IMR-90 (cell line): ENCODE results near the gene GDPD3. TPM values are rescaled to one million over a fixed set of nuclear protein-coding genes. Genes with fewer than 3 reads are reported as not detected.

Source experiments
- ATAC-seq: fragments of 200-7000 bp; cut with Tn5 transposase; 2 replicates; pipeline ENCODE4 v1.9.1; 2020; ENCODE audit warnings: low read depth, mild to moderate bottlenecking, moderate library complexity
- BruUV-seq: library from RNA; stranded (reverse); fragments of 400-500 nt; replicated peaks from 2 replicates; lab custom pipeline; 2021; lab: Mats Ljungman, UMichigan
- CTCF ChIA-PET: fragments of 300-600 bp; formaldehyde crosslinking; extraction: SDS; loops from one replicate; lab custom pipeline; 2021; ENCODE audit warnings: antibody characterized with exemption; lab: Yijun Ruan, JAX
- POLR2A ChIA-PET: fragments of 300-600 bp; sonication (Branson Sonifier 250); formaldehyde crosslinking; loops from one replicate; lab custom pipeline; 2022; ENCODE audit warnings: antibody characterized with exemption; ENCODE audit not compliant: unreplicated experiment; lab: Charles Lee
- DNase-seq: peaks from one replicate; pipeline ENCODE4 v3.0.0; 2013
- H2AFZ ChIP-seq: replicated peaks from 2 replicates; pipeline ENCODE3; 2013; ENCODE audit warnings: low read length, mild to moderate bottlenecking; ENCODE audit not compliant: poor library complexity
- H2AK5ac ChIP-seq: 2 replicates; pipeline ENCODE4 v1.6.1; 2013; ENCODE audit warnings: low read depth, low read length, inconsistent platforms
- H2AK9ac ChIP-seq: replicated peaks from 2 replicates; pipeline ENCODE3; 2013; ENCODE audit warnings: mild to moderate bottlenecking, low read depth, low read length, moderate library complexity; ENCODE audit not compliant: poor library complexity
- H2BK120ac ChIP-seq: 2 replicates; pipeline ENCODE4 v1.6.1; 2013; ENCODE audit warnings: low read depth, low read length, inconsistent platforms
- H2BK15ac ChIP-seq: 3 replicates; pipeline ENCODE4 v1.6.1; 2013; ENCODE audit warnings: low read depth, low read length, inconsistent platforms
- H2BK20ac ChIP-seq: 2 replicates; pipeline ENCODE4 v1.6.1; 2013; ENCODE audit warnings: low read depth, mild to moderate bottlenecking, inconsistent platforms, low read length, moderate library complexity
- H2BK5ac ChIP-seq: 2 replicates; pipeline ENCODE4 v1.6.1; 2013; ENCODE audit warnings: mild to moderate bottlenecking, low read depth, low read length, inconsistent platforms; ENCODE audit not compliant: poor library complexity, severe bottlenecking
- H3K14ac ChIP-seq: replicated peaks from 2 replicates; pipeline ENCODE4 v1.6.1; 2013; ENCODE audit warnings: low read depth, low read length, inconsistent platforms
- H3K18ac ChIP-seq: 2 replicates; pipeline ENCODE4 v1.6.1; 2013; ENCODE audit warnings: low read depth, low read length, control low read depth
- H3K23ac ChIP-seq: 2 replicates; pipeline ENCODE4 v1.6.1; 2013; ENCODE audit warnings: low read depth, low read length, inconsistent platforms
- H3K27ac ChIP-seq: 2 replicates; pipeline ENCODE4 v1.5.1; 2013; ENCODE audit warnings: mild to moderate bottlenecking, control low read depth, low read length; ENCODE audit not compliant: insufficient read depth
- H3K27me3 ChIP-seq: 2 replicates; pipeline ENCODE4 v1.6.1; 2013; ENCODE audit warnings: low read length; ENCODE audit not compliant: control insufficient read depth, insufficient read depth
- H3K36me3 ChIP-seq: 2 replicates; pipeline ENCODE4 v1.6.1; 2013; ENCODE audit warnings: low read length, mixed read lengths; ENCODE audit not compliant: control insufficient read depth, insufficient read depth
- H3K4ac ChIP-seq: 2 replicates; pipeline ENCODE4 v1.6.1; 2013; ENCODE audit warnings: low read depth, low read length, inconsistent platforms
- H3K4me1 ChIP-seq: 2 replicates; pipeline ENCODE4 v1.6.1; 2013; ENCODE audit warnings: low read length, mixed read lengths; ENCODE audit not compliant: control insufficient read depth, insufficient read depth
- H3K4me2 ChIP-seq: 2 replicates; pipeline ENCODE4 v1.6.1; 2013; ENCODE audit warnings: low read depth, mild to moderate bottlenecking, control low read depth, low read length, moderate library complexity
- H3K4me3 ChIP-seq: 2 replicates; pipeline ENCODE4 v1.5.1; 2013; ENCODE audit warnings: low read depth, mild to moderate bottlenecking, control low read depth, low read length, moderate library complexity; ENCODE audit not compliant: insufficient read depth
- H3K56ac ChIP-seq: 2 replicates; pipeline ENCODE4 v1.6.1; 2013; ENCODE audit warnings: low read length, inconsistent platforms; ENCODE audit not compliant: insufficient read depth; ENCODE audit errors: extremely low read depth
- H3K79me1 ChIP-seq, 2 experiments: 2 replicates each; pipeline ENCODE4 v1.6.1; 2013; ENCODE audit warnings: low read length in 2 of 2, inconsistent platforms in 1 of 2, low read depth in 1 of 2
- H3K9ac ChIP-seq: 2 replicates; pipeline ENCODE4 v1.6.1; 2013; ENCODE audit warnings: low read depth, low read length, control low read depth
- H3K9me1 ChIP-seq: 2 replicates; pipeline ENCODE4 v1.6.1; 2013; ENCODE audit warnings: low read length, inconsistent platforms; ENCODE audit not compliant: insufficient read depth
- H3K9me3 ChIP-seq: 2 replicates; pipeline ENCODE4 v1.6.1; 2013; ENCODE audit warnings: low read length; ENCODE audit not compliant: control insufficient read depth, insufficient read depth
- H4K20me1 ChIP-seq: 2 replicates; pipeline ENCODE4 v1.6.1; 2013; ENCODE audit warnings: low read length, inconsistent platforms; ENCODE audit not compliant: insufficient read depth
- H4K5ac ChIP-seq: 2 replicates; pipeline ENCODE4 v1.6.1; 2013; ENCODE audit warnings: mild to moderate bottlenecking, low read depth, low read length, control low read depth
- H4K8ac ChIP-seq, 2 experiments: 2 replicates each; pipeline ENCODE4 v1.6.1; 2013; ENCODE audit warnings: low read depth in 2 of 2, low read length in 2 of 2, control low read depth in 1 of 2, inconsistent platforms in 1 of 2
- H4K91ac ChIP-seq: 2 replicates; pipeline ENCODE4 v1.6.1; 2013; ENCODE audit warnings: low read depth, low read length, inconsistent platforms; ENCODE audit not compliant: insufficient read depth
- BHLHE40 ChIP-seq: fragments of 150-350 bp; IDR thresholded peaks from 2 replicates; pipeline ENCODE4 v1.6.1; 2016; ENCODE audit warnings: mild to moderate bottlenecking, low read depth, low read length
- CHD1 ChIP-seq: IDR thresholded peaks from 2 replicates; pipeline ENCODE4 v1.6.1; 2012; ENCODE audit warnings: low read depth, low read length, improper control_type of control experiment
- CTCF ChIP-seq: conservative IDR thresholded peaks from 2 replicates; pipeline ENCODE4 v1.5.1; 2012; ENCODE audit warnings: mild to moderate bottlenecking, low read depth, low read length, improper control_type of control experiment
- ELK1 ChIP-seq: fragments of 150-350 bp; IDR thresholded peaks from 2 replicates; pipeline ENCODE4 v1.6.1; 2016; ENCODE audit warnings: low read depth, mild to moderate bottlenecking, low read length, moderate library complexity, borderline replicate concordance
- MAFK ChIP-seq: IDR thresholded peaks from 2 replicates; pipeline ENCODE4 v1.6.1; 2012; ENCODE audit warnings: low read depth, low read length, improper control_type of control experiment
- MAZ ChIP-seq: IDR thresholded peaks from 2 replicates; pipeline ENCODE4 v1.6.1; 2012; ENCODE audit warnings: low read depth, mild to moderate bottlenecking, low read length, improper control_type of control experiment, moderate library complexity, borderline replicate concordance
- MXI1 ChIP-seq: IDR thresholded peaks from 2 replicates; pipeline ENCODE4 v1.6.1; 2012; ENCODE audit warnings: low read depth, mild to moderate bottlenecking, low read length, moderate library complexity, borderline replicate concordance
- POLR2A ChIP-seq: IDR thresholded peaks from 2 replicates; pipeline ENCODE4 v1.6.1; 2012; ENCODE audit warnings: mild to moderate bottlenecking, low read depth, low read length
- RAD21 ChIP-seq: IDR thresholded peaks from 2 replicates; pipeline ENCODE4 v1.6.1; 2012; ENCODE audit warnings: low read length, improper control_type of control experiment
- RFX5 ChIP-seq: IDR thresholded peaks from 2 replicates; pipeline ENCODE4 v1.8.0; 2012; ENCODE audit warnings: low read depth, mild to moderate bottlenecking, low read length, moderate library complexity
- USF2 ChIP-seq: fragments of 150-350 bp; IDR thresholded peaks from 2 replicates; pipeline ENCODE4 v1.6.1; 2017; ENCODE audit warnings: mild to moderate bottlenecking, antibody characterized with exemption, low read length, low read depth
- WGBS, 2 experiments: methylation state at CpG; one replicate each; pipeline versions ENCODE4 v1.1.5 to v1.1.7; 2013; ENCODE audit warnings: missing lambda C conversion rate in 2 of 2; ENCODE audit not compliant: insufficient read length in 1 of 2; ENCODE audit errors: extremely low coverage in 2 of 2; 5-methylcytosine and 5-hydroxymethylcytosine counted together
- dilution Hi-C: fragments of 300-500 bp; cut with HindIII; formaldehyde crosslinking; loops from one replicate; pipeline ENCODE4 v1.14.3; 2018; ENCODE audit warnings: low sequenced_read_pairs; ENCODE audit not compliant: unreplicated experiment
- in situ Hi-C: fragments of 300-500 bp; cut with MboI; formaldehyde crosslinking; loops from 3 replicates; pipeline ENCODE4 v1.14.3; 2019; ENCODE audit warnings: low sequenced_read_pairs, inconsistent platforms, mixed read lengths
- intact Hi-C: fragments of 100-400 bp; cut with micrococcal nuclease; formaldehyde crosslinking; loops from 2 replicates; pipeline ENCODE4 v1.10.0; 2022
- polyA plus RNA-seq, 3 experiments: library from polyadenylated mRNA; depleted of rRNA; stranded (reverse); fragments of >200 nt; gene quantifications; 2 replicates each; pipeline ENCODE4 v1.2.3, GENCODE V29; 2012; ENCODE audit warnings: low replicate concordance in 1 of 3
- total RNA-seq: library from RNA; depleted of rRNA; stranded (reverse); fragments of >200 nt; gene quantifications from 2 replicates; pipeline ENCODE4 v1.2.3, GENCODE V29; 2012

GDPD3 gene
- total and polyA plus RNA-seq, 2 of the 4 experiments (the other 2 are of a cell fraction) = under 0.01 to 19.5 TPM

GRCh38 chr16:30076276-30076791 is 37.0 kb downstream of the GDPD3 start (continued):
- TF ChIP-seq CTCF = no peak

GRCh38 chr16:30075503-30076275 is 37.6 kb downstream of the GDPD3 start, which contains the start of gene PPP4C:
Gene PPP4C (plus strand): TSS chr16:30075994. CDS start chr16:30076378, 384 bp downstream.
- CTCF ChIA-PET = interaction anchor here (0.6 kb wide), 2 partner anchors 38 to 373 kb away, joined by 3 read pairs; no protein-coding TSS in a partner anchor
- BruUV-seq = TSS peak; percentile 95
- peak within 1 kb of the TSS; percentile 63 for H2AK9ac ChIP-seq
- TF ChIP-seq RFX5 = no peak
- TF ChIP-seq POLR2A = peak; percentile 88
- no peak for TF ChIP-seq CHD1
- no peak for TF ChIP-seq RAD21
- TF ChIP-seq MAZ = peak; percentile 55; the same call in 1 of the 2 replicates
- TF ChIP-seq BHLHE40 = no peak
- no peak for TF ChIP-seq USF2
- 0 out of 2 replicates have a peak, but pooled peaks have one; percentile 24 for TF ChIP-seq MXI1
- no peak for TF ChIP-seq ELK1
- TF ChIP-seq MAFK = no peak

More at GRCh38 chr16:30075503-30076275, 37.6 kb downstream of the GDPD3 start, which contains the start of gene PPP4C:
- Histone ChIP-seq H3K9me3 (no peaks in the 10 kb centered on the region), H3K14ac (peak within 1 kb of the TSS; percentile 76), H3K36me3 (peaks cover 49% of the 10 kb centered on the region), H2AFZ (peak within 1 kb of the TSS; percentile 96), H3K4me1 (peaks cover 11% of the 10 kb centered on the region), H3K4me3 (peak within 1 kb of the TSS; percentile 85), H2AK5ac (peak within 1 kb of the TSS; percentile 95), H2BK20ac (no peak within 1 kb of the TSS), H3K27ac (peak within 1 kb of the TSS; percentile 88), H2BK5ac (peak within 1 kb of the TSS; percentile 70), H2BK120ac (no peak within 1 kb of the TSS), H4K5ac (peak within 1 kb of the TSS; percentile 53), H3K9ac (peak within 1 kb of the TSS; percentile 89), H3K27me3 (no peaks in the 10 kb centered on the region), H4K91ac (peak within 1 kb of the TSS; percentile 63), H3K9me1 (no peaks in the 10 kb centered on the region), H4K20me1 (peaks cover 47% of the 10 kb centered on the region), H2BK15ac (0 out of 3 replicates have a peak within 1 kb of the TSS, but pooled peaks have one; percentile 20), H3K4me2 (peak within 1 kb of the TSS; percentile 99), H3K23ac (peak within 1 kb of the TSS; percentile 80; the same call in 1 of the 2 replicates), H3K4ac (peak within 1 kb of the TSS; percentile 80), H4K8ac (peak within 1 kb of the TSS; percentile 26 to 85), H3K79me1 (peaks cover 29 to 56% of the 10 kb centered on the region in 2 experiments), H3K56ac (peak within 1 kb of the TSS; percentile 84), H3K18ac (no peak within 1 kb of the TSS; the same call in 1 of the 2 replicates)
- 0% methylated on average over 41 of the region's 67 CpGs; no CpG with 5 or more reads in 1 of the 2 experiments for WGBS, 2 experiments
- POLR2A ChIA-PET = no interaction called here
- intact Hi-C loops (no loop called here), dilution Hi-C loops (no loop called here), in situ Hi-C loops (loop anchor here (10.0 kb wide), 1 partner anchor 329 kb away; the partner anchor contains the start of gene ZNF771)
- peak; percentile 85 for ATAC-seq
- peak; percentile 88 for DNase-seq
